Raji (cell line): ENCODE data around the gene GLUD2.

ENCODE experiments used
- POLR2A ChIP-seq: IDR thresholded peaks from 2 replicates; pipeline ENCODE4 v1.6.1; 2011; ENCODE audit warnings: low read depth, low read length, control low read depth; ENCODE audit not compliant: insufficient read depth

Gene GLUD2

DNA sequence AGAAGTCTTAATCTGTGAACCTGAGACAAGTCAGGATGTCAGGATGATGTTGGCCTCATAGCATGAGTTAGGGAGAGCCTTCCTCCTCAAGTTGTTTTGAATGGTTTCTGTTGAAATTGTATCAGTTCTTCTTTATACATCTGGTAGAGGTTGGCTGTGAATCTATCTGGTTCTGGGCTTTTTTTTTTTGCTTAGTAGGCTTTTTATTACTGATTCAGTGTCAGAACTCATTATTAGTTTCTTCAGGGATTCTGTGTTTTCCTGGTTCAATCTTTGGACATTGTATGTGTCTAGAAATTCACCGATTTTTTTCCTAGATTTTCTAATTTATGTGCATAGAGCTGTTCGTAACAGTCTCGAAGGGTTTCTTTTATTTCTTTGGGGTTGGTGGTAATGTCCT, 14.9 kb downstream of the GLUD2 start:
- TF ChIP-seq POLR2A, result no peak

DNA sequence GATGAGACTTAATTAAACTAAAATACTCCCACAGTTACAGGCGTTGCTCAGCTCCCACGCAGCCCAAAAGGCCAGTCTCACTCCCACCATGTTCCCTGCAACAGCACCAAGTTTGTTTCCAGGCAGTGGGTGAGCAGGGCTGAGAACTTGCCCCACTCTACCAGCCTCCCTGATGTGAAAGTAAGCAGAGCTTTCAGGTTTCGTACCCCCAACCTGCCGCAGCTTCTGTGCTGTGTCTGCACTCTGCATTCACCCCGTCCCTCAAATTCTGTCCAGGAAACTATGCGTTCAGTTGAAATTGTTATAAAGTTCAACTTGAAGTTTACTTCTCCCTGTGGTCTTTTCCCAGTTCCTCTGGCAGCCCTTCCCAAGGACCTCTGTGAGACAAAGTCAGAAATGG, 17.2 kb downstream of the GLUD2 start:
- no peak for TF ChIP-seq POLR2A

DNA sequence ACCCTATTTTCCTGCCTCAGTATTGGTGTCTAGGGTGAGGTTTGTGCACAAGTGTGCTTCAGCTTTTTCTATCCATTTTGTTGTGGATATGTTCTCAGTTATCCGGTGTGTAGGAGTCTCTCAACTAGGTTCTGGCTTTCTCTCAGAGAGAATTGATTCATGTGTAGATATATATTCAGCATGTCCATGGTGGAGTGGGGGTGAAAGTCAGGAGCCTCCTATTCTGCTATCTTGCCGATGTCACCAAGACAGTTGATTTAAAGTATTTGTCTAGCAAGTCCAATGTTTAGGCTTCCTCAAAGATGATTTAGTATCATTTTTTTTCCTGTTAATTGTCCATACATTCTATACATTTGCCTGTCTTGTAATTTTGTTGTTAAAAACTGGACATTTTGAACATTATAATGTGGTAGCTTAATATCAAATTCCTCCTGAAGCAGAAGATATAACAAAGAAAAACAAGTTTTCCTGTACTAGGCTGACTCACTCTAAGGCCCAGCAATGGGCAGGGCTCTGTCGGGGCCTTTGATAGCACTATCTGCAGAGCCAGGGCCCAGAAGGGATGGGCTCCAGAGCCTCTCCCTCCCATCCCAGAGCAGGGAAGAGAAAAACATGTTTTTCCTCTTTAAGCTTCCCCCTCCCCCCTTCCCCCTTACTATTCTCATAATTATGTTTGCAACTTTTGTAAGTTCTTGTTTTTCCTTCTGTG, 37.6 kb downstream of the GLUD2 start:
- TF ChIP-seq POLR2A, result no peak

DNA sequence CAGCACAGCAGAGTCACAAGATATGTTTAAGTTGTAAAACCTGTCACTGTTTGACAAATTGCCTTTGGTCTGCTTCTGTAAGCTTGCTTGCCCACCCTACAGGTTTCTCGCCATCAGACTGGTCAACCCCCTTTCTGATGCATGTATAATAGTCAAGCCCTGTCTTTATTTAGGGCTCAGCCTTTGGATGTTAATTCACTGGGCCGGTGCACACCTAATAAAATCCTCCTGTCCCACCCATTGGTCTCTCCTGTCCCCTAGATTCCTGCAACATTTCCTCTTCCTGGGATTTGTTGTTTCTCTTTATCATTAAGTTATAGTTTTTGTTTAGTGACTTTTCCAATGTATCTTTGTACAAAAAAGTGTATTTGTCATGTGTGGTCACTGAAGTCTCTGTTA, 38.2 kb downstream of the GLUD2 start:
- TF ChIP-seq POLR2A, result no peak

DNA sequence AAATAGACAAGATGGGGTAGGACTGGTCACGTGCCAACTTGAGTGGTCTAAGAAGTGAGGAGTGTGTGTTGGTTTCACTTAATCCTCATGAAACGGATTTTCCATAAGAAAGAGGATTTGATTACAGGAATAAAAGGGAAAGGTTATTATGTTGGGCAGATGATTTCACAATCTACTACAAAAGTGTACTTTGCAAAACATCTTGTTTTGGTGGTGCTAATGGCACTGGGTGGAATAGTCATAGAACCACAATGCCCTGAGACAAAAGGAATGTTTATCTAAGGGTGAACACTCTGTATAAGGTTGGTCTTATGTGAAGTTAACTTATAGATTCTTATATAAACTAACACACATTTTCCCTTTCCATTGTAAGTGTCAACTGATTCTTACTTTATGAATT, 45.6 kb downstream of the GLUD2 start:
- TF ChIP-seq POLR2A, result no peak
